Parathyroid adenoma (tissue), 2 donors: ENCODE results near the gene SFMBT2.
A peak's percentile ranks its signal among the peaks of the same experiment; 100 is the strongest.

ENCODE experiments used
- H2AFZ ChIP-seq: fragments of 300-600 bp; sonication (generic); one replicate; pipeline ENCODE4 v1.7.0; 2017; ENCODE audit warnings: antibody characterized with exemption, mild to moderate bottlenecking
- H3K27ac ChIP-seq: fragments of 300-600 bp; sonication (generic); one replicate; pipeline ENCODE4 v1.7.0; 2017
- H3K27me3 ChIP-seq: fragments of 300-600 bp; sonication (generic); one replicate; pipeline ENCODE4 v1.7.0; 2017; ENCODE audit warnings: low read length; ENCODE audit not compliant: control insufficient read depth, insufficient read depth
- H3K36me3 ChIP-seq: fragments of 300-600 bp; sonication (generic); one replicate; pipeline ENCODE4 v1.7.0; 2017; ENCODE audit warnings: low read length; ENCODE audit not compliant: control insufficient read depth, insufficient read depth
- H3K4me1 ChIP-seq: fragments of 300-600 bp; sonication (generic); one replicate; pipeline ENCODE4 v1.7.0; 2017; ENCODE audit warnings: control low read depth
- H3K4me2 ChIP-seq: fragments of 300-600 bp; sonication (generic); one replicate; pipeline ENCODE4 v1.7.0; 2017; ENCODE audit warnings: low read length
- H3K4me3 ChIP-seq: fragments of 300-600 bp; sonication (generic); one replicate; pipeline ENCODE4 v1.7.0; 2017; ENCODE audit warnings: low read depth, low read length
- H3K79me2 ChIP-seq: fragments of 300-600 bp; sonication (generic); one replicate; pipeline ENCODE4 v1.7.0; 2017; ENCODE audit warnings: control low read depth
- H3K9ac ChIP-seq: fragments of 300-600 bp; sonication (generic); one replicate; pipeline ENCODE4 v1.7.0; 2017; ENCODE audit warnings: mild to moderate bottlenecking
- H3K9me3 ChIP-seq: fragments of 300-600 bp; sonication (generic); one replicate; pipeline ENCODE4 v1.7.0; 2017; ENCODE audit warnings: low read length; ENCODE audit not compliant: control insufficient read depth
- TF ChIP-seq, protein P1 (sequence below): fragments of 300-600 bp; sonication (generic); IDR thresholded peaks from one replicate; pipeline ENCODE4 v1.7.0; 2017; ENCODE audit warnings: antibody characterized with exemption, mild to moderate bottlenecking
- donor health status: primary hyperparathyroidism.

The SFMBT2 gene

DNA sequence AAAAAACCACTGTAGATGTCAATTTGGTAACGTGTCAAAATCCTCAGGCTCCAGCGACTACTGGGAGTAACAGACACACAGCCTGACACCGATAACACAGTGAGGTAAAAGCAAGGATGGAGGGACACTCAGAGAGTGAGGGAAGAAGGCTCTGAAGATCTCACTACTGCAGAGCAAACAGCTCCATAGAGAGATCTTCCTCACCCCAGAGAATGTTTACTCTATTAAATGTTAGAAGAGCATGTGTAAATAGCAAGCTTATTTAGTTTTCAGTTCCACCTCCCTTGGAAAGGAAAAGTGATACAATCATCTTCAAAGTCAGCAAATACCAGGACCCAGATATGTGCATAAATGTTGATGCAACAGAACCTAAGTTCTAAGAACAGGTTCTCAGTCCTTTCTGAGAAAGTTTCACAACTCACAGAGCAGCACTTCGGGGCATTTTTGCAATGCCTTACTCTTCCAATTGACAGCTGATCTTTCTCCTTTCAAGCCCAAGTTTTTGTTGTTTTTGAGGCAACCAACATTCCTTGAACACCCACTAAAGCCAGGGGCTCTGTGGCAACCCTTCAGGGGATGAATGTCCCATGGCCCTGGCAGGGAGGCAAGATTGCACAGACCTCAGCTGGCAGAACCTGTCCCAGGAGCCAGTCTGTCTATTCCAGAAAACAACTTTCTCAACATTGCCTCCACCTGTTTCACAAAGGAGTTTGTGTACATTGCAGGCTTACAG lies 177.4 kb downstream of the SFMBT2 start:
- H3K27ac ChIP-seq, result peak overlapping the region; percentile 41

DNA sequence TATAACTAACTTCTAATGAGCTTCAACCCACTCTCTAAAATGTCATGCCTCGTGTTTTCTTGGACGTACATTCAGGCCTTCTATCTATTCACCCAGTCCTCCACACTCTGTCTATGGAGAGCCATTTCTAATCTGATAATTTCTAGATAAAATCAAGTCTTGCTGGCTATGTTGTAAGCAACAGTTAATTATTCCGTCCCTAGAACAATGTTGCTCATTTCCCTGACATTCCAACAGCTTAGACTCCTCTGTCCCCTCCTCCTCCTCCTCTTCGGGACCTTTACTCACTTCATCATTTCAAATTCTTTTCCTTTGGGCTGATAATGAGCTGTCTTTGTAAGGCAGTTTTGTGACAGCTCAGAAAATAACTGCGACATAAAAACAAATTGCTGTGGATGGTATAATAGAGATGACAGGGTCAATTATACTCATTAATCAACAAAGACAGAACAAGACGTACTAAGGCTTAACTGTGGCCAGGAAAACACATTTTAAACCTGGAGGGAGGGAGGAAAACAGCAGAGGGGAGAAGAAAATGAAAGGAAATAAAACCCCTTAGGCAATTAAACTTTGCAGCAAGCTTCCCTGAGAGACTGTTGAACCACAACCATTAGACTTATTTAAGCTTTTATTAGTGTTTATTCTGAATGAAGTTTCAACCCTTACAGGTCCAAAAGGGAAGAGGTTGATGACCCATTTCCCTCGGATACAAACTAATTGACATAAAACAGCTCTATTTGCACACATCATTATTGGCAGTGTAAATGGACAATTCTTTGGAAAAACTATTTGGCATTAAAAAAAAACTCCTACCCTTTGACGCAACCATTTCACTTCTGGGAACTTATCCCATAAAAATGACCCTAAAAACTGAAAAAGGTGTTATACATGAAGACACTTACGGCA lies 179.1 kb downstream of the SFMBT2 start:
- Histone ChIP-seq H3K36me3 (no peaks in the 10 kb centered on the region), H3K27me3 (no peaks in the 10 kb centered on the region), H3K9ac (no peak overlapping the region), H3K27ac (no peak overlapping the region), H3K4me3 (no peak overlapping the region), H3K9me3 (no peaks in the 10 kb centered on the region), H2AFZ (no peak overlapping the region), H3K79me2 (peaks cover under 1% of the 10 kb centered on the region), H3K4me1 (peaks cover 15% of the 10 kb centered on the region), H3K4me2 (no peak overlapping the region)
- TF ChIP-seq, protein P1, sequence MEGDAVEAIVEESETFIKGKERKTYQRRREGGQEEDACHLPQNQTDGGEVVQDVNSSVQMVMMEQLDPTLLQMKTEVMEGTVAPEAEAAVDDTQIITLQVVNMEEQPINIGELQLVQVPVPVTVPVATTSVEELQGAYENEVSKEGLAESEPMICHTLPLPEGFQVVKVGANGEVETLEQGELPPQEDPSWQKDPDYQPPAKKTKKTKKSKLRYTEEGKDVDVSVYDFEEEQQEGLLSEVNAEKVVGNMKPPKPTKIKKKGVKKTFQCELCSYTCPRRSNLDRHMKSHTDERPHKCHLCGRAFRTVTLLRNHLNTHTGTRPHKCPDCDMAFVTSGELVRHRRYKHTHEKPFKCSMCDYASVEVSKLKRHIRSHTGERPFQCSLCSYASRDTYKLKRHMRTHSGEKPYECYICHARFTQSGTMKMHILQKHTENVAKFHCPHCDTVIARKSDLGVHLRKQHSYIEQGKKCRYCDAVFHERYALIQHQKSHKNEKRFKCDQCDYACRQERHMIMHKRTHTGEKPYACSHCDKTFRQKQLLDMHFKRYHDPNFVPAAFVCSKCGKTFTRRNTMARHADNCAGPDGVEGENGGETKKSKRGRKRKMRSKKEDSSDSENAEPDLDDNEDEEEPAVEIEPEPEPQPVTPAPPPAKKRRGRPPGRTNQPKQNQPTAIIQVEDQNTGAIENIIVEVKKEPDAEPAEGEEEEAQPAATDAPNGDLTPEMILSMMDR, result no peak

More for the DNA sequence above, 177.4 kb downstream of the SFMBT2 start:
- Histone ChIP-seq H3K4me1 (peaks cover 15% of the 10 kb centered on the region), H3K9ac (no peak overlapping the region), H2AFZ (peak overlapping the region; percentile 9), H3K9me3 (no peaks in the 10 kb centered on the region), H3K79me2 (peaks cover 2% of the 10 kb centered on the region), H3K36me3 (no peaks in the 10 kb centered on the region), H3K27me3 (no peaks in the 10 kb centered on the region), H3K4me3 (no peak overlapping the region), H3K4me2 (peak overlapping the region; percentile 41)
- TF ChIP-seq, protein P1, result no peak

DNA sequence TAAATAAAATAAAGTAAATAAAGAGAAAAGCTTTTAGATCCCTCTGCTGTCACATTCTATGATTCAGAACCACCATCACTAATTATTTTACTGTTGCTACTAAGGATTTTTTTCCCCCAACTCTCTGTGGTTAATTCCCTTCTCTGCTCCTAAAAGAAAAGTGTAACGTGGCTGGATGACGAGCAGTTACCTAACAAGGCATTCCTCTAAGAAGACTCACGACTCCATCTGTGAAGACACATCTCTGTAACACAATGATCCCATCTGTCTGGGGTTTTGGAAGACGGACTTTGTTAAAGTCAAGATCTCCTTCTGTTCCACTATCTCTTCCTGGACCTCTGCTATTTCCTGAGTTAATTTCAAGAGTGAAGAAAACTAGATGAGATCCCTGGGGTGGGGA lies 179.9 kb downstream of the SFMBT2 start:
- TF ChIP-seq, protein P1, result no peak
- Histone ChIP-seq H3K4me3 (no peak overlapping the region), H3K36me3 (no peaks in the 10 kb centered on the region), H3K27ac (no peak overlapping the region), H3K79me2 (no peaks in the 10 kb centered on the region), H3K4me1 (peaks cover 15% of the 10 kb centered on the region), H3K27me3 (no peaks in the 10 kb centered on the region), H3K9me3 (no peaks in the 10 kb centered on the region), H2AFZ (no peak overlapping the region), H3K9ac (no peak overlapping the region), H3K4me2 (no peak overlapping the region)

DNA sequence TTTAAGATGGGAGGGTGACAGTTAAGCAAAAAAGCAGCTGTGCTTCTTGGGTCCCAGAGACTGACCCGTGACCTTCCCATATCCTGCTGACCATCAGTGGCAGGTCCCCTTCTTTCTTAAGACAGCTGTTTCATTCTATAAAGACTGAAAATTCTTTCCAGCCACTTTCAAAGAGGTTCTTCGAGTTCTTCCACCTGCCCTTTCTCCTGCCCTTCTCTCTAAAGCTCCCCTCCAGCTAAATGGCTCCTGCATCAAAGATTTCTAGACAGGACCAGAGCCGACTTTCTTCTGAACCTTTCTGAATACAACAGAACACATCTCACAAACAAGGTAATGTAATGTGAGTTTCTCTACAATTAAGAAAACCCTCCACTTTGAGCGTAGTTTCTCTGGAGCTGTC lies 180.8 kb downstream of the SFMBT2 start:
- H3K4me3 ChIP-seq, result no peak overlapping the region
- no peak overlapping the region for H3K4me2 ChIP-seq
- peaks cover 15% of the 10 kb centered on the region for H3K4me1 ChIP-seq

More for the DNA sequence above, 180.8 kb downstream of the SFMBT2 start:
- Histone ChIP-seq H2AFZ (no peak overlapping the region), H3K27me3 (no peaks in the 10 kb centered on the region), H3K36me3 (no peaks in the 10 kb centered on the region), H3K79me2 (no peaks in the 10 kb centered on the region), H3K9me3 (no peaks in the 10 kb centered on the region), H3K9ac (no peak overlapping the region), H3K27ac (no peak overlapping the region)
- TF ChIP-seq, protein P1, result no peak
